NCI-H2171 (cell line): ENCODE data around the gene SNX6.
"Not testable (repeated sequence)": the region's sequence is repeated elsewhere in the genome, so short reads cannot be mapped to it uniquely, and the experiment has no call there.

Source experiments
- DNase-seq: peaks from one replicate; lab custom pipeline; 2025; lab: John Stamatoyannopoulos, UW

Gene SNX6

GRCh38 chr14:34629657-34630529 is at the start of gene SNX6:
TSS of gene SNX6 (minus strand) at chr14:34630148. CDS start at chr14:34630116, 32 bp downstream.
- peak; percentile 76 for DNase-seq

- DNase-seq, result no peak
Observed at GRCh38 chr14:34678735-34679134, 48.8 kb upstream of the SNX6 start.

GRCh38 chr14:34678306-34678705 is 48.4 kb upstream of the SNX6 start:
- no peak for DNase-seq

- DNase-seq, result peak; percentile 76
Observed at GRCh38 chr14:34676516-34677211, 46.7 kb upstream of the SNX6 start.

GRCh38 chr14:34673702-34674101 is 43.8 kb upstream of the SNX6 start:
- DNase-seq, result no peak

GRCh38 chr14:34671716-34672115 is 41.8 kb upstream of the SNX6 start:
- no peak for DNase-seq

- no peak for DNase-seq
Observed at GRCh38 chr14:34668111-34668510, 38.2 kb upstream of the SNX6 start.

GRCh38 chr14:34667007-34667406 is 37.1 kb upstream of the SNX6 start:
- DNase-seq, result no peak

- DNase-seq, result no peak
Observed at GRCh38 chr14:34665785-34666435, 36.0 kb upstream of the SNX6 start.

- DNase-seq, result no peak
Observed at GRCh38 chr14:34662561-34663088, 32.7 kb upstream of the SNX6 start.

GRCh38 chr14:34660796-34661195 is 30.8 kb upstream of the SNX6 start:
- DNase-seq, result no peak

- DNase-seq, result no peak
Observed at GRCh38 chr14:34655959-34656358, 26.0 kb upstream of the SNX6 start.

- not testable (repeated sequence) for DNase-seq
Observed at GRCh38 chr14:34653073-34653472, 23.1 kb upstream of the SNX6 start.

GRCh38 chr14:34652348-34652747 is 22.4 kb upstream of the SNX6 start:
- not testable (repeated sequence) for DNase-seq

- no peak for DNase-seq
Observed at GRCh38 chr14:34650786-34651584, 21.0 kb upstream of the SNX6 start.

GRCh38 chr14:34650006-34650405 is 20.1 kb upstream of the SNX6 start:
- not testable (repeated sequence) for DNase-seq

- no peak for DNase-seq
Observed at GRCh38 chr14:34649344-34649743, 19.4 kb upstream of the SNX6 start.

- DNase-seq, result no peak
Observed at GRCh38 chr14:34646570-34647255, 16.8 kb upstream of the SNX6 start.

- no peak for DNase-seq
Observed at GRCh38 chr14:34643361-34643760, 13.4 kb upstream of the SNX6 start.

- DNase-seq, result no peak
Observed at GRCh38 chr14:34642595-34642994, 12.6 kb upstream of the SNX6 start.

- DNase-seq, result no peak
Observed at GRCh38 chr14:34640826-34641225, 10.9 kb upstream of the SNX6 start.
